Measurements from ENCODE around the gene POLR3G. TPM values are rescaled to one million over a fixed set of nuclear protein-coding genes. Genes with fewer than 3 reads are reported as not detected.

Gene POLR3G
- total RNA-seq, 1 donor from 2014 or later: 0.52 TPM

DNA sequence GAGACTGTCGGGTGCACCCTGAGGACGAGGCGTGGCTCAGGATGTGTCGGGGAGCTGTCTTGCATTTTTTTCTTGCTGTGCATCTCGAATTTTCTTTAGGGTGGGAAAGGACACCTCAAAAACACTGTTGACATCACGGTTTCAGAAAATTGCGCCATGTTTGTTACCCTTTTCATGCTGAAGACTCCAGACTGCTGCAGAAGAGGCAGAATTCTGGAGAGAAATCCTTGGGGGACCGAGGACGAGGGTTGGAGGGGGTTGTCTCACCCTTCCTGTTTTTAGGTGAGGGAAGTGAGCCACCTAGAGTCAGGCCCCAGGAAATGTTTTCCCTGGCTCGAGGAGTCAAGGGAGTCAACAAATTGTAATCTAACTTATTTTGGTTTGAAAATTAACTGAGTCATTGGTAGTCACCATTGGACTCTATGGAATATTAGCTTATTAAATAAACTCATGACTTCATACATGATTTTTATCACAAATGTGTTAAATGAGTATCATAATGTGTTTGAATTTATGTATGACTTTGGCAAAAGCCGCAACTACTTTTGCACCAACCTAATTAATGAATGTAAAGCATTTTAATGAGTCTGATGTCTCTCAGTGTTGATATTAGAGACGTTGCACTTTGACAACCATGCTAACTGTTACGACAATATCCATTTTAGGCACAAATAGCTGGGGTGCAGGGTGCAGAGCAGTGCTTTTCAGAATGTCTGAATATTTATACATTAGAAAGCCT, 55.4 kb downstream of the POLR3G start:
- no peaks in the 10 kb centered on the region for H3K36me3 ChIP-seq (ENCODE audit: control insufficient read depth in 3 of 3, insufficient read depth in 3 of 3, low read length in 3 of 3)
- no peaks in the 10 kb centered on the region for H3K9me3 ChIP-seq (ENCODE audit: control insufficient read depth in 3 of 3, low read length in 3 of 3)
- H3K9ac ChIP-seq (ENCODE audit: low read depth in 1 of 3, low read length in 3 of 3): peak overlapping the region; percentile 70 to 85 (median 83)
- peaks cover 12 to 20% (median 12%) of the 10 kb centered on the region in 3 donors for H3K4me1 ChIP-seq (ENCODE audit: control insufficient read depth in 3 of 3, insufficient read depth in 3 of 3, low read length in 3 of 3)
- peak overlapping the region; percentile 97 to 99 (median 98) for H3K4me3 ChIP-seq (ENCODE audit: low read length in 3 of 3)
- H3K27me3 ChIP-seq (ENCODE audit: control insufficient read depth in 3 of 3, insufficient read depth in 3 of 3, low read length in 3 of 3): no peaks in the 10 kb centered on the region
- peak overlapping the region; percentile 87 for H3K27ac ChIP-seq (ENCODE audit: low read depth, low read length)

DNA sequence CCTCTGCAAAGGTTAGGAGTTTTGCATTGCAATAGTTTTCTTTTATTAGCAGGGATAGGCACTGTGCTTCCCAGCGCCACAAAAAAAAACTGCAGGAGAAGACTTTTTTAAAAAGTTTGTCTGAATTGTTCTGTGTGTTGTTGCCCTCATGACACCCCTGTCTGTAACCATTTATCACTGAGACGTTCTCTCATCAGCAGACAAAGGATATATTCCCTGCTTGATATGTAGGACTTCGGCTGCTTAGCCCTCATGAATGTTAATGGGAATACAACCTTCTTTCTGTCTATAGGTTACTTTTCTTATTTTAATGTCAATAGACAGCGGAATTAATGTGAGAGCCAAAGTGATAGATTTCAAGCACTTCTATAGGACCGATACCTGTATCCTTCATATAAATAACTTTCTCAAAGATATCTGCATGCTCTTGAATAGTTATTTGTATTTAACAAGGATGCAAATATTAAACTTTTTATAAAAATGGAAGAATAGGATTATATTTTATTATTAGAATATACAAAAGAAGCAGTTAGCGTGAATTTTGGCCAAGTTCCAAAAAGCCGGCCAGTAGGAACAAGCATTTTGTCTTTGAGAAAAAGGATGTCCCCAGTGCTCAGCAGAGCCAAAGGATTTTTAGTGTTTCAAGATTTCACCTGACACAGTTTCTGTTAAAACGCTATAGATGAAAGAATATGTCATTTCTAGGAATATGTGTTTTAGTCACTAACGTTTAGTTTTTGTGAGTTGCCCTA, 56.2 kb downstream of the POLR3G start:
- peak overlapping the region in 1 of 3 donors; percentile 97 for H3K4me3 ChIP-seq (ENCODE audit: low read length in 3 of 3)
- H3K9me3 ChIP-seq (ENCODE audit: control insufficient read depth in 3 of 3, low read length in 3 of 3): no peaks in the 10 kb centered on the region
- no peak overlapping the region for H3K27ac ChIP-seq (ENCODE audit: low read depth, low read length)
- no peaks in the 10 kb centered on the region for H3K36me3 ChIP-seq (ENCODE audit: control insufficient read depth in 3 of 3, insufficient read depth in 3 of 3, low read length in 3 of 3)
- H3K27me3 ChIP-seq (ENCODE audit: control insufficient read depth in 3 of 3, insufficient read depth in 3 of 3, low read length in 3 of 3): no peaks in the 10 kb centered on the region
- peaks cover 12 to 20% (median 12%) of the 10 kb centered on the region in 3 donors for H3K4me1 ChIP-seq (ENCODE audit: control insufficient read depth in 3 of 3, insufficient read depth in 3 of 3, low read length in 3 of 3)
- H3K9ac ChIP-seq (ENCODE audit: low read depth in 1 of 3, low read length in 3 of 3): peak overlapping the region in 2 of 3 donors; percentile 70 to 85

DNA sequence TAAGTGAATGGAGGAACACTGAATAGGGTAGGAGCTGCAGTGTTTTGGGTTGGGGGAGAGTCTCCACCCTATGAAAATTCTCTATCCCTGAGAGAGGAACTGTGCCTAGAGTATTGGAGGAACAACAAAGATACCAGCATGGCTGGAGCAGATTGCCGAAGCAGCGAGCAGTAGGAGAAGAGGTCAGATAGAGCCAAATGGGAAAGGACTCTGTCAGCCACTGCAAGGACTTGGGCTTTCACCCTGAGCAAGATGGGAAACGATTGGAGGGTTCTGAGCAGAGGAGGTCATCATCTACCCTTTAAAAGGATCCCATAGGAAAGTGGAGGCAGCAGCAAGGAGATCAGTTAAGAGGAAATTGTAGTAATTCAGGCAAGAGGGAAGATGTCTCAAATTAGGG, 59.1 kb downstream of the POLR3G start:
- Histone ChIP-seq H3K36me3 (ENCODE audit: control insufficient read depth in 3 of 3, insufficient read depth in 3 of 3, low read length in 3 of 3) (no peaks in the 10 kb centered on the region), H3K4me3 (ENCODE audit: low read length in 3 of 3) (no peak overlapping the region), H3K9me3 (ENCODE audit: control insufficient read depth in 3 of 3, low read length in 3 of 3) (no peaks in the 10 kb centered on the region), H3K4me1 (ENCODE audit: control insufficient read depth in 3 of 3, insufficient read depth in 3 of 3, low read length in 3 of 3) (peaks cover 6 to 11% (median 6%) of the 10 kb centered on the region in 3 donors), H3K27ac (ENCODE audit: low read depth, low read length) (no peak overlapping the region), H3K27me3 (ENCODE audit: control insufficient read depth in 3 of 3, insufficient read depth in 3 of 3, low read length in 3 of 3) (no peaks in the 10 kb centered on the region), H3K9ac (ENCODE audit: low read depth in 1 of 3, low read length in 3 of 3) (no peak overlapping the region)

DNA sequence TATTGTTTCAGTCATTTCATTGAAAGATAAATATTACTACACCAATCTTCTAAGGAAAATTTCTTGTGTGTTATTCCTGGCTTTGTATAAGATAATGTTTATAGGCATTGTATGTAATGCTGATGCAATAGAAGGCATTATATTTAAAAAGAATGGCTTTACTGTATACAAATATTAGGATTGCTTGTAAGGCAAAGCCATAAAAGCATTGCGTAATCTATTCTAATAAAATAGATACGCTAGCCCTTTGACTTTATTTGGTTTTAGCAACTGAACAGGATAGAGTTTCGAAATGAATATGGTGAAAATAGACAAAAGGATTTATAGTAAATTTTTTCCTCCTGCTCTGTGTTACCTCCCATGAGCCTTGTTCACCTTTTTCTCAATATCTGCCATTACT, 60.3 kb downstream of the POLR3G start:
- Histone ChIP-seq H3K36me3 (ENCODE audit: control insufficient read depth in 3 of 3, insufficient read depth in 3 of 3, low read length in 3 of 3) (no peaks in the 10 kb centered on the region), H3K9ac (ENCODE audit: low read depth in 1 of 3, low read length in 3 of 3) (no peak overlapping the region), H3K27ac (ENCODE audit: low read depth, low read length) (no peak overlapping the region), H3K9me3 (ENCODE audit: control insufficient read depth in 3 of 3, low read length in 3 of 3) (no peaks in the 10 kb centered on the region), H3K4me1 (ENCODE audit: control insufficient read depth in 3 of 3, insufficient read depth in 3 of 3, low read length in 3 of 3) (peaks cover 3 to 8% (median 6%) of the 10 kb centered on the region in 3 donors), H3K27me3 (ENCODE audit: control insufficient read depth in 3 of 3, insufficient read depth in 3 of 3, low read length in 3 of 3) (no peaks in the 10 kb centered on the region), H3K4me3 (ENCODE audit: low read length in 3 of 3) (no peak overlapping the region)

DNA sequence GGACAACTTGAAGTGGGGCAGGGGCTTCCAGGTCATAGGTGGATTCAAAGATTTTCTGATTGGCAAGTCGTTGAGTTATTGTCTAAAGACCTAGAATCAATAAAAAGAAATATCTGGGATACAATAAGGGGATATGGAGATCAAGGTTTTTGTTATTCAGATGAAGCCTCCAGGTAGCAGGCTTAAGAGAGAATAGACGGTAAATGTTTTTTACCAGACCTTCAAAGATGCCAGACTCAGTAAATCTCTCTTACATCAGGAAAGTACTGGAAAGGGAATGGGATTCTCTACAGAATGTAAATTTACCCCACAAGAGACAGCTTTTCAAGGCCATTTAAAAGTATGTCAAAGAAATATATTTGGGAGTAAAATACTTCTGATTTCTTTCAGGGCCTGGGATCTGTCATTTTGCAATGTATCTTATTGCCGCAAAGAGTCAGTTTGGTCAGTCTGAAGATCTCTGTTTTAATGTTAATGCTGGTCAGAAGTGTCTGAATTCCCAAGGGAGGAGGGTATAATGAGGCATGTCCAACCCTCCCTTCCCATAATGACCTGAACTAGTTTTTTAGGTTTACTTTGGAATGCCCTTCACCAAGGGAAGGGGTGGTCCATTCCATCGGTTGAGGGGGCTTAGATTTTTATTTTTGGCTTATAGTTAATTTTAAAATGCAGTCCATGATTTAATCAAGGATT, 68.3 kb downstream of the POLR3G start:
- no peak overlapping the region for H3K9ac ChIP-seq (ENCODE audit: low read depth in 1 of 3, low read length in 3 of 3)
- H3K4me3 ChIP-seq (ENCODE audit: low read length in 3 of 3): no peak overlapping the region
- peaks cover 3 to 6% (median 3%) of the 10 kb centered on the region in 3 donors for H3K27me3 ChIP-seq (ENCODE audit: control insufficient read depth in 3 of 3, insufficient read depth in 3 of 3, low read length in 3 of 3)
- no peaks in the 10 kb centered on the region for H3K4me1 ChIP-seq (ENCODE audit: control insufficient read depth in 3 of 3, insufficient read depth in 3 of 3, low read length in 3 of 3)
- no peak overlapping the region for H3K27ac ChIP-seq (ENCODE audit: low read depth, low read length)
- no peaks in the 10 kb centered on the region for H3K9me3 ChIP-seq (ENCODE audit: control insufficient read depth in 3 of 3, low read length in 3 of 3)
- H3K36me3 ChIP-seq (ENCODE audit: control insufficient read depth in 3 of 3, insufficient read depth in 3 of 3, low read length in 3 of 3): no peaks in the 10 kb centered on the region

DNA sequence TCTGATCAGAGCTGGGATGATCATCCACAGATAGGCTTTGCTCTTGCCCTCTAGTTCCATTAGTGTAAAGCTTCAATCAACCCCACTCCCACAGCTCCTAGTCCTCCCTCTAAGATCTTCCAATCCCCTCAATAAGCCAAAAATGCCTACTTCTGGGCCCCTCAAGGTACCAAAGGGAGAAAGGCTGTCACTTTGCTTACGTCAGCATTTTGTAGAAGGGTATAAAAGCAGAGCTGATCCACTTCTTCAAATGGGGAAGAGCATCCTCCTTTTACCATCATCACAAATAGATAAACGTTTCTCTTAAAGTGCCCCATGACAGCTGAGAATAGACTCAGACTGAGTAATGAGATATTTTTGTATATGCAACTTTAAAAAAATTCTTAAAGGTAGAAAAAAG, 70.8 kb downstream of the POLR3G start:
- H3K36me3 ChIP-seq (ENCODE audit: control insufficient read depth in 3 of 3, insufficient read depth in 3 of 3, low read length in 3 of 3): no peaks in the 10 kb centered on the region
- H3K4me3 ChIP-seq (ENCODE audit: low read length in 3 of 3): no peak overlapping the region
- peaks cover 3 to 6% (median 3%) of the 10 kb centered on the region in 3 donors for H3K27me3 ChIP-seq (ENCODE audit: control insufficient read depth in 3 of 3, insufficient read depth in 3 of 3, low read length in 3 of 3)
- H3K4me1 ChIP-seq (ENCODE audit: control insufficient read depth in 3 of 3, insufficient read depth in 3 of 3, low read length in 3 of 3): no peaks in the 10 kb centered on the region
- no peak overlapping the region for H3K27ac ChIP-seq (ENCODE audit: low read depth, low read length)
- no peak overlapping the region for H3K9ac ChIP-seq (ENCODE audit: low read depth in 1 of 3, low read length in 3 of 3)
- H3K9me3 ChIP-seq (ENCODE audit: control insufficient read depth in 3 of 3, low read length in 3 of 3): no peaks in the 10 kb centered on the region

DNA sequence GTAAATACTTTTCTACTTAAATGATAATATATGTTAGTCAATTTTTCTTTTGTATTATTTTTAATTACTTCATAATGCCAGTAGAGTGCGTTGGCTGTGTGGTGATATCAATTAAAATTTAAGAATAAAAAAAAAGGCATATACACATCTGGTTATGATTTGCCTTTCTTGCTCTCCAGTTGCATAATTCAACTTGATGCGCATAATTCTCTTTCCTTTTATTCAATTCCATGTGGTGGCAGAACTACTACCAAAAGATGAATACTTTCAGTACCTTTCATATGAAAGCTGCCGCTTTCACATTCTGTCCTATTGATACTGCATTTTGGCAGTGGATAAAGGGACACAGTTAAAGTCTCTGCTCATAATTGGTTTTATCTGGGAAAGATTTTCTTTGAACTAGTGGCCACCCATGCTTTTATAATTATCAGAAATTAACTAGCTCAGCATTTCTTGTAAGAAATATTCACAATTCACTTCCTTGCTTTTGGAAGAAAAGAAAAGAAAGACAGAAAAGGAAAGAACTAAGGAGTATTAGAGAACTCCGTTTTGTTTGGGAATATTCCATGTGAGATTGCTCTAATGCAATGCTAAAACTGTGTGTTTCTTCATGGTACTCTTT, 71.7 kb downstream of the POLR3G start:
- Histone ChIP-seq H3K27me3 (ENCODE audit: control insufficient read depth in 3 of 3, insufficient read depth in 3 of 3, low read length in 3 of 3) (peaks cover 3 to 6% (median 3%) of the 10 kb centered on the region in 3 donors), H3K9ac (ENCODE audit: low read depth in 1 of 3, low read length in 3 of 3) (no peak overlapping the region), H3K36me3 (ENCODE audit: control insufficient read depth in 3 of 3, insufficient read depth in 3 of 3, low read length in 3 of 3) (no peaks in the 10 kb centered on the region), H3K4me3 (ENCODE audit: low read length in 3 of 3) (no peak overlapping the region), H3K9me3 (ENCODE audit: control insufficient read depth in 3 of 3, low read length in 3 of 3) (no peaks in the 10 kb centered on the region), H3K27ac (ENCODE audit: low read depth, low read length) (no peak overlapping the region), H3K4me1 (ENCODE audit: control insufficient read depth in 3 of 3, insufficient read depth in 3 of 3, low read length in 3 of 3) (no peaks in the 10 kb centered on the region)

DNA sequence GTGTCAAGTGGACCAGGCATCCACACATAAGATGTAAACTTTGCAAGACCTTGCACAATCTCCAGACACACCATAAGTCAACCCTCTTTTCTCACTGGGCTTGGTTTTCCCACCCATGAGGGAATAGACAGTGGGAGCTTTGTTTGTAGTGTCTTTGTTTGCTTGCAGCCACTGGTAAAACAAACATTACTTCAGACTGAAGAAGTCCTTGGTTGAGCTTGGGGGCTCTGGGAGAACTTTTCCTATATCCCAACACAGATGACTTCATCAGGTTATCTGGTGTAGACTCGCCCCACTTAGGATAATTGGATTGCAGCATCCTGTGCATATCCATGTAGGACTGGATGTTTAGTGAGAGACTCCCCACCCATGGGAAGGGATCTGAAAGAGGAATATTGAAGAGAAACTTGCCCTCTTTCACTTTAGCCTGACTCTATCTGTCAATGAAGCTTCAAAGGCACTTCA, 72.4 kb downstream of the POLR3G start:
- no peaks in the 10 kb centered on the region for H3K36me3 ChIP-seq (ENCODE audit: control insufficient read depth in 3 of 3, insufficient read depth in 3 of 3, low read length in 3 of 3)
- no peak overlapping the region for H3K27ac ChIP-seq (ENCODE audit: low read depth, low read length)
- peaks cover 3 to 6% (median 3%) of the 10 kb centered on the region in 3 donors for H3K27me3 ChIP-seq (ENCODE audit: control insufficient read depth in 3 of 3, insufficient read depth in 3 of 3, low read length in 3 of 3)
- H3K9ac ChIP-seq (ENCODE audit: low read depth in 1 of 3, low read length in 3 of 3): no peak overlapping the region
- H3K4me3 ChIP-seq (ENCODE audit: low read length in 3 of 3): no peak overlapping the region
- H3K4me1 ChIP-seq (ENCODE audit: control insufficient read depth in 3 of 3, insufficient read depth in 3 of 3, low read length in 3 of 3): no peaks in the 10 kb centered on the region
- H3K9me3 ChIP-seq (ENCODE audit: control insufficient read depth in 3 of 3, low read length in 3 of 3): no peaks in the 10 kb centered on the region

DNA sequence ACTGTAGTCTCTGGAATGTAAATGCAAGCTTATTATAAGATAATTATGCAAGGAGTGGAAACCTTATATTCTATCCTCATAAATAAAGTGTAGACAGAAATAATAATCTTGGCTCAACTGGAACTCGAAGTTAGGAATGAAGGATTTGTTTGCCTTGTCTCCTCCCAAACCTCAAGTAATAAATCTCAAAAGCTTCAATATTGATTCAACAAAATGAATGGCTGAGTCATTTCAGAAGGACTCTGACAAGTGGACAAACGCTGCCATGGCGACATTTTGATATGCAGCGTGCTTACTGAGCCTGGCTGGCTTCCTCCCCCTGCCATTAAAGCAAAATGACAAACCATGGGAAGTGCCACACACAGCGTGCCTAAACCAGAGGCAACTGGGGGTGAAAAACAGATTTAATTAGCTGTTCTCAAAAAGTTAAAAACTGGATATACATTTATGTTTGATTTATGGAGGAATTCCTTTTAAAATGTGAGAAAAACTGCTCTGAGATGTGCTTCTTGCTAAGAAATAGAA, 73.5 kb downstream of the POLR3G start:
- Histone ChIP-seq H3K9ac (ENCODE audit: low read depth in 1 of 3, low read length in 3 of 3) (no peak overlapping the region), H3K4me3 (ENCODE audit: low read length in 3 of 3) (peak overlapping the region in 1 of 3 donors; percentile 4), H3K4me1 (ENCODE audit: control insufficient read depth in 3 of 3, insufficient read depth in 3 of 3, low read length in 3 of 3) (no peaks in the 10 kb centered on the region), H3K27me3 (ENCODE audit: control insufficient read depth in 3 of 3, insufficient read depth in 3 of 3, low read length in 3 of 3) (peaks cover 3 to 6% (median 3%) of the 10 kb centered on the region in 3 donors), H3K36me3 (ENCODE audit: control insufficient read depth in 3 of 3, insufficient read depth in 3 of 3, low read length in 3 of 3) (no peaks in the 10 kb centered on the region), H3K9me3 (ENCODE audit: control insufficient read depth in 3 of 3, low read length in 3 of 3) (no peaks in the 10 kb centered on the region), H3K27ac (ENCODE audit: low read depth, low read length) (no peak overlapping the region)

Data from skeletal muscle tissue (tissue), 4 donors.